CD14-positive monocyte (primary cell): ENCODE measurements around the gene IL5RA. TPM values are rescaled to one million over a fixed set of nuclear protein-coding genes. Genes with fewer than 3 reads are reported as not detected.
A peak's percentile ranks its signal among the peaks of the same experiment; 100 is the strongest.

Experiments
- DNase-seq, 3 donors: peaks; one replicate each; pipeline ENCODE4 v3.0.0-alpha.2; 2011 to 2022
- H2AFZ ChIP-seq: 2 replicates; pipeline ENCODE4 v1.6.0; 2012; ENCODE audit warnings: mild to moderate bottlenecking, low read depth, low read length, inconsistent platforms; ENCODE audit not compliant: insufficient read depth, poor library complexity, severe bottlenecking
- H3K27ac ChIP-seq, 2 donors: 1 replicate in 1 of 2; 2 replicates in 1 of 2; pipeline ENCODE4 v1.5.1; 2012 to 2013; ENCODE audit warnings: low read length in 2 of 2, control low read depth in 1 of 2, inconsistent platforms in 1 of 2, low read depth in 1 of 2, mild to moderate bottlenecking in 1 of 2
- H3K27me3 ChIP-seq, 2 donors: one replicate each; pipeline versions ENCODE4 v1.6.0 to v1.6.1; 2011 to 2013; ENCODE audit warnings: low read length in 2 of 2; ENCODE audit not compliant: control insufficient read depth in 2 of 2, insufficient read depth in 2 of 2
- H3K36me3 ChIP-seq, 2 donors: replicated peaks in 1 of 2; 1 replicate in 1 of 2; 2 replicates in 1 of 2; pipeline versions ENCODE4 v1.5.1 to v1.6.1; 2012 to 2013; ENCODE audit warnings: low read length in 2 of 2, control low read depth in 1 of 2, inconsistent platforms in 1 of 2, mild to moderate bottlenecking in 1 of 2; ENCODE audit not compliant: insufficient read depth in 2 of 2, control insufficient read depth in 1 of 2
- H3K4me1 ChIP-seq, 2 donors: 1 replicate in 1 of 2; 2 replicates in 1 of 2; pipeline versions ENCODE4 v1.5.1 to v1.6.1; 2012 to 2013; ENCODE audit warnings: low read length in 2 of 2, control low read depth in 1 of 2, inconsistent platforms in 1 of 2, mild to moderate bottlenecking in 1 of 2, moderate library complexity in 1 of 2; ENCODE audit not compliant: insufficient read depth in 2 of 2, control insufficient read depth in 1 of 2
- H3K4me2 ChIP-seq: replicated peaks from 2 replicates; pipeline ENCODE3; 2012; ENCODE audit warnings: low read length, moderate library complexity, mild to moderate bottlenecking; ENCODE audit not compliant: poor library complexity, severe bottlenecking; ENCODE audit errors: extremely low read depth
- H3K4me3 ChIP-seq, 3 experiments: fragments of 200-600 bp in 1 of 3; sonication (generic) in 1 of 3; replicated peaks in 1 of 3; 1 replicate in 2 of 3; 2 replicates in 1 of 3; pipeline ENCODE4 v1.5.1; 2011 to 2013; ENCODE audit warnings: low read length in 3 of 3, mild to moderate bottlenecking in 3 of 3, control low read depth in 2 of 3, low read depth in 2 of 3, inconsistent platforms in 1 of 3, moderate library complexity in 1 of 3
- H3K79me2 ChIP-seq: 2 replicates; pipeline ENCODE4 v1.6.0; 2012; ENCODE audit warnings: mild to moderate bottlenecking, control low read depth, inconsistent platforms, low read length, moderate library complexity; ENCODE audit not compliant: insufficient read depth
- H3K9ac ChIP-seq: 2 replicates; pipeline ENCODE4 v1.6.0; 2017; ENCODE audit warnings: low read length, mild to moderate bottlenecking; ENCODE audit not compliant: insufficient read depth, poor library complexity, severe bottlenecking
- H3K9me3 ChIP-seq, 2 donors: replicated peaks in 1 of 2; 1 replicate in 1 of 2; 2 replicates in 1 of 2; pipeline versions ENCODE4 v1.5.1 to v1.6.1; 2012 to 2013; ENCODE audit warnings: low read length in 2 of 2, control low read depth in 1 of 2; ENCODE audit not compliant: control insufficient read depth in 1 of 2, insufficient read depth in 1 of 2
- H4K20me1 ChIP-seq: 2 replicates; pipeline ENCODE4 v1.6.0; 2012; ENCODE audit warnings: mild to moderate bottlenecking, low read length, control low read depth, moderate library complexity; ENCODE audit not compliant: insufficient read depth
- H3K27ac Mint-ChIP-seq, 7 donors: one replicate each; pipeline ENCODE4 v1.8.0; 2020; ENCODE audit warnings: mild to moderate bottlenecking in 7 of 7, mixed read lengths in 7 of 7, moderate library complexity in 6 of 7, inconsistent platforms in 2 of 7
- H3K27me3 Mint-ChIP-seq, 3 donors: one replicate each; pipeline ENCODE4 v1.8.0; 2021 to 2022; ENCODE audit warnings: low read depth in 3 of 3, mild to moderate bottlenecking in 3 of 3, mixed read lengths in 3 of 3, moderate library complexity in 3 of 3, inconsistent platforms in 1 of 3
- H3K36me3 Mint-ChIP-seq, 2 donors: one replicate each; pipeline ENCODE4 v1.8.0; 2020; ENCODE audit warnings: mixed read lengths in 2 of 2, inconsistent platforms in 1 of 2, mild to moderate bottlenecking in 1 of 2
- H3K4me1 Mint-ChIP-seq: one replicate; pipeline ENCODE4 v1.8.0; 2020; ENCODE audit warnings: mild to moderate bottlenecking, mixed read lengths
- H3K4me3 Mint-ChIP-seq, 2 donors: one replicate each; pipeline ENCODE4 v1.8.0; 2020; ENCODE audit warnings: mild to moderate bottlenecking in 2 of 2, mixed read lengths in 2 of 2, moderate library complexity in 1 of 2
- H3K9me3 Mint-ChIP-seq, 7 donors: one replicate each; pipeline ENCODE4 v1.8.0; 2020 to 2022; ENCODE audit warnings: mixed read lengths in 7 of 7, mild to moderate bottlenecking in 6 of 7, moderate library complexity in 6 of 7, inconsistent platforms in 2 of 7
- whole genome bisulfite sequencing: methylation state at CpG from one replicate; pipeline ENCODE4 v1.1.5; 2013; ENCODE audit warnings: missing lambda C conversion rate; ENCODE audit not compliant: insufficient coverage; 5-methylcytosine and 5-hydroxymethylcytosine counted together
- intact Hi-C, 2 donors: fragments of 100-400 bp; cut with micrococcal nuclease; formaldehyde crosslinking; loops; one replicate each; pipeline versions ENCODE4 v1.15.0 to v1.15.1; 2023
- polyA plus RNA-seq, 3 donors: library from polyadenylated mRNA; depleted of rRNA in 1 of 3; unstranded in 2 of 3; stranded (reverse) in 1 of 3; fragments of 300-500 nt in 2 of 3; fragments of >200 nt in 1 of 3; fragmentation: Illumina TruSeq in 2 of 3; gene quantifications; 1 replicate in 2 of 3; 2 replicates in 1 of 3; pipeline ENCODE4 v1.2.3, GENCODE V29; 2012 to 2021
- TF ChIP-seq, protein P1 (sequence below): fragments of 200-600 bp; IDR thresholded peaks from one replicate; pipeline ENCODE4 v1.8.0; 2022; ENCODE audit warnings: antibody characterized with exemption, mild to moderate bottlenecking

The IL5RA gene
- polyA plus RNA-seq, 3 donors, result not detected

DNA sequence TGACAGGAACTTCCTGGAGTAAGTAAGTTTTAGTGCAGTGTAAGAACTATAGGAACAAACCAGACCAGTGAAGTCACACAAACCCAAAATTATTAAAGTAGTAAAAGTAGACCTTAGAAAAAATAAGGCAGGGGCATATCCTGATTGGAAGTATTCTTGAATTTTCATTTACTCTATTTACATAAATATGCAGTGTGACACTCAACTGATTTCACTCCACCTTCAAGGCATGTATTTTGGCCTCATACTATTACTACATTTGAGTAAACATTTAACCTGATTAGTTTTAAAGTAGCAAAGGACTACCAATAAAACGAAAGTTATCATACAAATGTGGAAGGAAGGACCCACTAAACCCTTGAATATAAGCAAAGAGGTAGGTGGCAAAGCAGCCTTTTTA, 39.4 kb upstream of the IL5RA start:
- intact Hi-C loops, result no loop called here
- Histone ChIP-seq H3K4me2 (no peak overlapping the region), H2AFZ (no peak overlapping the region), H4K20me1 (peaks cover 45% of the 10 kb centered on the region), H3K79me2 (no peaks in the 10 kb centered on the region), H3K9me3 (no peaks in the 10 kb centered on the region), H3K4me1 (no peaks in the 10 kb centered on the region), H3K27me3 (no peaks in the 10 kb centered on the region), H3K4me3 (no peak overlapping the region), H3K27ac (peak overlapping the region in 1 of 2 donors; percentile 14), H3K36me3 (peaks cover 97 to 100% of the 10 kb centered on the region in 2 donors), H3K9ac (no peak overlapping the region)
- DNase-seq, result no peak
- H3K27ac Mint-ChIP-seq, result no peak overlapping the region
- H3K36me3 Mint-ChIP-seq, result peaks cover 82 to 87% of the 10 kb centered on the region in 2 donors
- no peaks in the 10 kb centered on the region for H3K27me3 Mint-ChIP-seq
- no peaks in the 10 kb centered on the region for H3K4me1 Mint-ChIP-seq
- H3K9me3 Mint-ChIP-seq, result no peaks in the 10 kb centered on the region
- H3K4me3 Mint-ChIP-seq, result no peak overlapping the region
- TF ChIP-seq, protein P1, sequence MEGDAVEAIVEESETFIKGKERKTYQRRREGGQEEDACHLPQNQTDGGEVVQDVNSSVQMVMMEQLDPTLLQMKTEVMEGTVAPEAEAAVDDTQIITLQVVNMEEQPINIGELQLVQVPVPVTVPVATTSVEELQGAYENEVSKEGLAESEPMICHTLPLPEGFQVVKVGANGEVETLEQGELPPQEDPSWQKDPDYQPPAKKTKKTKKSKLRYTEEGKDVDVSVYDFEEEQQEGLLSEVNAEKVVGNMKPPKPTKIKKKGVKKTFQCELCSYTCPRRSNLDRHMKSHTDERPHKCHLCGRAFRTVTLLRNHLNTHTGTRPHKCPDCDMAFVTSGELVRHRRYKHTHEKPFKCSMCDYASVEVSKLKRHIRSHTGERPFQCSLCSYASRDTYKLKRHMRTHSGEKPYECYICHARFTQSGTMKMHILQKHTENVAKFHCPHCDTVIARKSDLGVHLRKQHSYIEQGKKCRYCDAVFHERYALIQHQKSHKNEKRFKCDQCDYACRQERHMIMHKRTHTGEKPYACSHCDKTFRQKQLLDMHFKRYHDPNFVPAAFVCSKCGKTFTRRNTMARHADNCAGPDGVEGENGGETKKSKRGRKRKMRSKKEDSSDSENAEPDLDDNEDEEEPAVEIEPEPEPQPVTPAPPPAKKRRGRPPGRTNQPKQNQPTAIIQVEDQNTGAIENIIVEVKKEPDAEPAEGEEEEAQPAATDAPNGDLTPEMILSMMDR, result no peak
- WGBS, result no CpG with 5 or more reads among the region's 1 CpG

DNA sequence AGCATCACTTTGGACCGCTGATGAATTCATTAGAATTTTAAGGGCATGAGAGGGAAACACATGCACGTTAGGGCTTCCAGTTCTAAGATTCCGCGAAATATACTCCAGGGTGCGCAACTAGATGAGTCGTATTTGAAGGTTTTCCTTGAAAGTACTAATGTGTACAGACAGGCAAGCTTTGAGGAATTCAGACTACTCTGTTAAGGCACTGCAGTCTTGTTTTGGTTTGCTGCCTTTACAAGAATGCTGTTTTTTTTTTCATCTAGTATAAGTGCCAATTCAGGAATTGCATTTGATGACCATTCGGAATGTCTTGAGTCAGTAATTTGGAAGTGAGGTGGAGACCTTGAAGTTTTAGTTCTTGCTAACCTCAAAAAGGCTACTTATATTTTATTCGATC, 35.7 kb upstream of the IL5RA start:
- Histone ChIP-seq H3K27me3 (no peaks in the 10 kb centered on the region), H3K9ac (no peak overlapping the region), H3K9me3 (no peaks in the 10 kb centered on the region), H3K4me2 (no peak overlapping the region), H3K4me3 (no peak overlapping the region), H2AFZ (no peak overlapping the region), H3K27ac (no peak overlapping the region), H4K20me1 (peaks cover 32% of the 10 kb centered on the region), H3K4me1 (no peaks in the 10 kb centered on the region), H3K36me3 (peaks cover 97 to 99% of the 10 kb centered on the region in 2 donors), H3K79me2 (no peaks in the 10 kb centered on the region)
- H3K27me3 Mint-ChIP-seq, result no peaks in the 10 kb centered on the region
- intact Hi-C loops, result no loop called here
- no peak overlapping the region for H3K27ac Mint-ChIP-seq
- no peaks in the 10 kb centered on the region for H3K4me1 Mint-ChIP-seq
- H3K4me3 Mint-ChIP-seq, result no peak overlapping the region
- no peak for DNase-seq
- peaks cover 79 to 86% of the 10 kb centered on the region in 2 donors for H3K36me3 Mint-ChIP-seq
- 91% methylated on average over 5 of the region's 8 CpGs for WGBS
- TF ChIP-seq, protein P1, result no peak
- H3K9me3 Mint-ChIP-seq, result no peaks in the 10 kb centered on the region
